Mucosa of gallbladder (tissue), 1 donor: Measurements from ENCODE around the gene GLI2. TPM values are rescaled to one million over a fixed set of nuclear protein-coding genes. Genes with fewer than 3 reads are reported as not detected.
A peak's percentile ranks its signal among the peaks of the same experiment; 100 is the strongest.

Experiments used
- DNase-seq: peaks from one replicate; pipeline ENCODE4 v3.0.0-alpha.2; 2020; ENCODE audit warnings: low spot score
- total RNA-seq: library from RNA; stranded (reverse); gene quantifications from one replicate; pipeline ENCODE4 v1.2.1, GENCODE V29; 2021
- donor health status: DM: no; HTN: no; CAD: no.

GLI2 gene
- total RNA-seq, 1 donor from 2014 or later: 9.2 TPM

DNA sequence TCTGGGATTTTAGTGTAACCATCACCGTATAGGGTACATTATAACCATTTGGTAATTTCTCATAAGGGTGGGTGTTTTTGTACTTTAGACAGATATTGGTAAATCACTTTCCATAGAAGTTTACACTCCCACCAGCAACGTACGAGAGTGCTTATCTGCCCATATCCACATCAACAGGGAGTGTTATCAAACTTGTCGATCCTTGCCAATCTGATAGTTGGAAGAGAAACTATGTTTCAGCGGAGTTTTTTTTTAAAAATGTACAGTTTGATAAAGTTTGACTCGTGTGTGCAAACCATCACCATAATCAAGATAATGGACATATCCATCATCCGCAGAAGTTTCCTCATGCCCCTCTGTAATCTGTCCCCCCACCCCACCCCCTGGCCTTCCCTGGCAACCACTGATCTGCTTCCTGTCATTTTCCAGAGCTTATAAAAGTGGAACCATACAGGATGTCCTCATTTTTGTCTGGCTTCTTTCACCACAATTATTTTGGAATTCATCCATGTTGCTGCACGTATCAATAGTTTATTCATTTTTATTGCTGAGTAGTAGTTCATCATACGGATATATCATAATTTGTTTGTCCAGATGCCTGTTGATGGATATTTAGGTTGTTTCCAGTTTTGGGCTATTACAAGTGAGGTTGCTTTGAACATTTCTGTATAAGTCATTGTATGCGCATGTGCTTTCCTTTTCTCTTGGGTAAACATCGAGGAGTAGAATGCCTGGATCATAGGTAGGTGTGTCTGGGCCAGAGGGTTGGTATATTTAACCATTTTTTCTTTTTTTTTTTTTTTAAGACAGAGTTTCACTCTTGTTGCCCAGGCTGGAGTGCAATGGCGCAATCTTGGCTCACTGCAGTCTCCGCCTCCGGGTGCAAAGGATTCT lies 18.6 kb downstream of the GLI2 start:
- DNase-seq: no peak

DNA sequence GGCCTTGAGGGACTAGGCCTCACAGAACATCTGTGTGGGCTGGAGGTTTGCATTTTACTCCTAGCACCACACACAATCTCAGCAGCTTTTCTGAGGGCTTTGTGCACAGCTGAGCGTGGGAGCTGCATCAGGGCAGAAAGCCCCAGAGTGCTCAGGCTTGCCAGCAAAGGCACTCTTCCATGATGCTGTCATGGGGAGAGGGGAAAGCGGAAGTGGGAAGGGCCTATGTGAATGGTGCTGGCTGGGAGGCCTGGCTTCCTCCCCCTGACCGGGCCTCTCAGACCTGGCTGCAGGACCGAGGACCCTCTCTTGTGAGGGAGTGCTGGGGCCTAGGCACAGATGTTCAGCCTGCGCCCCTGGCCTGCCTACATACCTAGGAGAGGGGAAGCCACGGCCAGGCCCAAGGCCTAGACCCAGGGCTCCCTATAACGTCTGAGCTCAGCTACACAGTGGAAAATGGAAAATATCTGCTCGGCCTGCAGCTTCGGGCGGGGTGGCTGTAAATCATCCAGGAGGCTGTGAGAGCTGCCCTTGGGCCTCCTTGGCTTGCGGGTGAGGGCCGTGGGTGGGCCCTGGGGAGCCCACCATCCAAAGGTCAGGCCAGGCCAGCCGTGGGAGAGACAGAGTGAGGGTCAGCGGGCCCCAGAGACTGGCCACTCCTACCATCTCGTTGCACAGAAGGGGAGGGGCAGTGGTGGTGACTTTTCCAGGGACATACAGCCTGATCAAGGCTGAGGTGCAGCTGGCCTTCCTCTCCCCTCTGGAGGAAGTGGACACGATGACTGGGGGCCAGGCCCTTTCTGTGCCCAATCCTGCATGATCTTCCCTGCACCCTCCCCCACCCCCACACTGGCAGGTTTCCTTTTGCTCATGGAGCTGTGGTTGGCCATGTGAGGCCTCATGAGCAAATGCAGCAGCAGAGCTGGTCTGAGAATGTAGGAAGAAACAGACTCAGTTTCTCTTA lies 22.8 kb downstream of the GLI2 start:
- DNase-seq: peak; percentile 37

DNA sequence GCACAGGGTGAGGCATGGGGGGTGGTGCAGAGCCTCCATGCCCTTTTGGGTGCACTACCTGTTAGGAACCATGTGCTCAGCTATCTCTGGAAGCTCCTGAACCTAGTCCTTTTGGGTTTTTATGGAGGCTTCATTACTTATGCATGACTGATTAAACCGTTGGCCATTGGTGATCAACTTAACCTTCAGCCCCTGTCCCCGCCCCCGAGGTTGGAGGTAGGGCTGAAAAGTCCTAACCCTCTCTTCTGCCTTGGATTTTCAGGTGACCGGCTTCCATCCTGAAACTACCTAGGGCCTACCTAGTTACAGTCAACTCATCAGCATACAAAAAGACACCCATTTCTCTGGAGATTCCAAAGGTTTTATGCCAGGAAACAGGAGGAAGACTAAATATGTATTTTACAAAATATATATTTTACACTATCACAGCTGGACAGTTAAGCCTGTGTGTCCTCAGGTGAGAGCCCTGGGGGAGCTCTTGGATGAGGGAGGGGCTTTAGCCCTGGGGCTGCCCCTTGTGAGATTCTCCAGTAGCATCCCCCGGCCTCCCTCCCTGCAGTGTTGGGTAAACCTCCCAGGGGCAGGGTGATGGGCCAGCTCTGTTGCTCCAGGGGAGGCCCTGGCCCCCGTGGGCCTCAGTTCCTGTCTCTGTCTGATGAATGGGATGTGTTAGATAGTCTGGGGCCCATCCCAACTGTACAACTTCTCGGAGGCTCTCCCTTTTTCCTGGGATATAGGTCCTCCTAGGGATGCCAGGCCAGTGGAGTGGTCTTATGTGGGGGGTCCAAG lies 24.1 kb downstream of the GLI2 start:
- no peak for DNase-seq

DNA sequence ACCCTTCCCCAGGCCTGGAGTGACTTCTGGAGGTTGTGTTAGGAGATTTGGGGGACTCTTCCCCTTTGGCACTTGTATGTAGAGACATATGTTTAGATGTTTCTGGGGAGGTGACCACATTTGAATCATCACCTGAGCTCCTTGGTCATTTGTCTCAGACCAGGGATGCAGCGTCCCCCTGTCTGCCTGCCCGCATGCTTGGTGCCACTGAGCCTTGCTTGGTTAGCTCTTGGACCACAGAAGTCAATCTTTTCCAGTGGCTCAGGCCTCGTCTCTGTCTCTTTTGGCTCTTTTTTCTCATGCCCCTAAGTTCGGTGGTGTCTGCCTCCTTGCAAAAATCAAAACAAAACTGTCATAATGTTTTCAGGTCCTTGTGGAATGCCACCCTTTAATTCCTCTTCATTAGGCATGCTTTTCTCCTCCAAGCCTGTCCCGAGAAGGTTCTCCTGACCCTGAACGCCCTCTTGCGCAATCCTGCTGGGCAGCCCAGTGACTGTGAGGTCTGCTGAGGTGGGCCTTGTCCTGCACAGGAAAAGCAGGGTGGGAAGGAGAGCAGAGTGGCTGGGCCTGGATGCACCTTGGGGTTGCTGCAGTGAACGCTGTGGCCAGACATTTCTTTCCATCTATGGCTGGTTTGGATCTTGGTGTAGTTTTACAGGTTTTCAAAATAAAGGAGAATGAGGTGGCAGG lies 24.9 kb downstream of the GLI2 start:
- DNase-seq: no peak

DNA sequence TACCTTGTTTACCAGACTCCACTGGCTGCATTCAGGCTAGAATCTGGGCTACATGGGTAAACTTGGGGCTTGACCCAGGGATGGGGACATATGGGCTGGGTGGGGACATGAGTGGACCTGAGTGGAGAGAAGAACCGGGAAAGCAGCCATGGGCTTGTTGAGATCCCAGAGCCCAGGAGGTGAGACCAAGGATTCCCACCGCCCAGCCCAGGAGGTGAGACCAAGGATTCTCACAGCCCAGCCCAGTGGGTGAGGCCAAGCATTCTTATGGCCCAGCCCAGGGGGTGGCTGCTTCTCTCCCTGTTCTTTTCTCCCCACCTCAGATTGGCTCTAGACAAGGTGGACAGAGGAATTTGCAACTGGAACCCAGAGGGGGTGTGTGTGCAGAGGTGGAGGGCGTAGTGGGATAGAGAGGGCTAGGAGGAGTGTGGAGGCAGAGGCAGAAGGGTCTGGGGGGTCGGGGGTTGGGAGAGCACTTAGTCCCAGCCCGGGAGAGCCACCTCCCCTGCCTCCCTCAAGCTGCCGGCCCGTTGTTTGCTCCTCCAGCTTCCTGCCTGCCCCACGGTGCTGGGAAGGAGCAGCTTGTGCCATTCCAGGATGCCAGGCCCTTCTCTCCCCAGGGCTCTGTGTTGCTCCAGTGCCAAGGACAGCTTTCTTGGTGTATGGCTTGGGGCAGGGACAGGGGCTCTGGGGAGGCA lies 25.6 kb downstream of the GLI2 start:
- DNase-seq: no peak

DNA sequence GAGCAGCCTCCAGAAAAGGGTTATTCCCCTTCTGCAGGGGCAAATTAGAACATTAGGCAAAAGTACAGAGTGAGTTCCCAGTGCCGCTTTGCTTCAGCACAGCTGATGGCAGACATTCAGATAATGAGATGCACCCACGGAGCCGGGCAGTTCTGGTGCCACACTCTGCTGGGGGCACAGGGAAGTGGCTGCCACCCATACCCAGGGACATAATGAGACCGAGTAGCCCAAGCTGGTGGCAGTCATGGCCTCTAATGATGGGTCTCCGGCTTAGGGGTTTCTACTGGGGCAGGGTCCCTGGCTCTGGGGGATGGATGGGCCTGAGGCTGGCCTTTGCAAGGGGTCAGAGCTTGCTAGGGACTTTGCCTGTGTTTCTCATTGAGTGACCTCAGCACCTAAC lies 26.2 kb downstream of the GLI2 start:
- no peak for DNase-seq

DNA sequence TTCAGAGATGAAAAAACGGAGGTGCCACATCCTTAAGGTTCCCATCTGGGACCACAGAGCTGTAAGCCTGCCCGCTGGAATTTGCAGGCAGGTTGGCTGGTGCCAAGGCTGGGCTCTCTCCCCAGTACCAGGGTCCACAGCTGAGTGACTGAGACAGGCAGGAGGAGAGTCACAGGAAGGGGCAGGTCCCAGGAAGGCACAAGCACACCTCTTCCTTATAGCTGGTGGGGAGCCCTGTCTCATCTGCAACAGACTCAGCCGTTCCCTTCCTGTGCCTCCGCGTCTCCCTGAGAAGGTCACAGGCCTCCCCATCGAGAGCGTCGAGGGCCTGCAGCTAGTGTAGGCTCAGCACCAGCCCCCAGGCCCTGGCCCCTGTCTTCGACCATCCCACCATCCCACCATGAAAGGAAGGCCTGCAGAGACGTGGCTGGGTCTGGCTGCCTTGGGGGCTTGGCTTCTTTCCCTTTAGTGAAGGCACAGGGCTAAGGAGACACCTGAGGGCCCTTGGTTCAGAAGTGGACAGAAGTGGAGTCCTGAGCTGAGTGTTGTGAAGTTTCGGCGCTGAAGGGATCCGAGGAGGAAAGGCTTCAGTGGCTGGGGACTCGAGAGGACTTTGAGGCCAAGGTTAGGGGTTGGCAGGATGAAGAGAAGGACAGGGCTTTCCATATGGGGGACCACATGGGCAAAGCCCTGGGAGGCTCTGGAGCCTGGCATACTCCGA lies 26.8 kb downstream of the GLI2 start:
- DNase-seq: no peak

DNA sequence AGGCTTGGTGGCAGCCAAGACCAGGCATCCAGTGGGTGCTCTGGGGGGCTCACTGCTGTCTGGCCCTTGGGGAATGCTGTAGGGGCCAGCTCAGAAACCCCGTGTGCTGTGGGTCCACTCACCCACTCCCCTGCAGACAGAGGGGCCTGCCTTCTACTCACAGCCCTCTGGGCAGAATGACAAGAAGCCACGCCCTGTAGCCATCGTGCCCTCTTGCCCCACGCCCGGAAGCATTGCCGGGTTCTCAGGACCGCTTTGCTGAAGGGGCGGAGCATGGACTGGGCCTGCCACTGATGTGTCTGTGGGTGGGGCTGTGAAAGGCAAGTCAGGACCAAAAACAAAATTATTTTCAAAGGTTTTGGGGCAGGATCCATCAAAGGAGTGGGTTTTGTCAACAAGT lies 27.8 kb downstream of the GLI2 start:
- DNase-seq: no peak

DNA sequence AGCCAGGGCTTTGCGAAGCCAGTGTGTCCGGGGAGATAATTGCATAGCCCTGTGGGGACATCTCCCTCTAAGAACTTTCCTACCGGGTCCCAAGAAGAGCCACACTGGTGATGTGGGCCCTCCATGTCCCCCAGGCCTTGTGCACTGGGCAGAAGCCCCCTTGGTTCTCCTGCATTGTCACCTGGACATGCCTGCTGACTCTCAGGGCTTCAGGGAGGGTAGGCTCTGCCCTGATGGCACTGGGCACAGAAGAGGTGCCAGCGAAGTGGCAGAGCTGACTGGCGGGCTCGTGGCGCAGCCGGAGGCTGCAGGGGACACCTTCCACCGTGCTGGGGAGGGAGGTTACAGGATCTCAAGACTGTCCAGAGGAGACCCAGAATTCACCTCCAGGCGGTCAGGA lies 28.3 kb downstream of the GLI2 start:
- no peak for DNase-seq

DNA sequence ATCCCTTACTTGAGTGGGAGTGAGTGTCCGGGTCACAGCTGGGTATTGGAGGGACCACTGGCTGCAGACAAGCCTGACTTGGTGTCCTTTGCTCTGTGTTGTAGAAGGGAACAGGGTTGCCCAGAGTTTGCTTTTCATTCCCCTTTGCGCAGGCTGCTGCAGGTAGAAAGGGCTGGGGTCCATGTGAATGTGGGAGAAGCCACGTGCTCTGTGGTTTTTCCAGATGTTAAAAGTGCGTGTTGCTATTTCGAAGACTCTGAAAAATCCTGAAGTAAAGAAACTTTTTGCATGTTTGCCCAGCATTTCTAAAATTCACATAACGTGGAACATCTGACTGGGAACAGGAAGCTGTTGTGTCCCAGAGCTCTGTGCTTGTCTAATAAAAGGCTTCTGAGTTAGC lies 28.8 kb downstream of the GLI2 start:
- DNase-seq: no peak

DNA sequence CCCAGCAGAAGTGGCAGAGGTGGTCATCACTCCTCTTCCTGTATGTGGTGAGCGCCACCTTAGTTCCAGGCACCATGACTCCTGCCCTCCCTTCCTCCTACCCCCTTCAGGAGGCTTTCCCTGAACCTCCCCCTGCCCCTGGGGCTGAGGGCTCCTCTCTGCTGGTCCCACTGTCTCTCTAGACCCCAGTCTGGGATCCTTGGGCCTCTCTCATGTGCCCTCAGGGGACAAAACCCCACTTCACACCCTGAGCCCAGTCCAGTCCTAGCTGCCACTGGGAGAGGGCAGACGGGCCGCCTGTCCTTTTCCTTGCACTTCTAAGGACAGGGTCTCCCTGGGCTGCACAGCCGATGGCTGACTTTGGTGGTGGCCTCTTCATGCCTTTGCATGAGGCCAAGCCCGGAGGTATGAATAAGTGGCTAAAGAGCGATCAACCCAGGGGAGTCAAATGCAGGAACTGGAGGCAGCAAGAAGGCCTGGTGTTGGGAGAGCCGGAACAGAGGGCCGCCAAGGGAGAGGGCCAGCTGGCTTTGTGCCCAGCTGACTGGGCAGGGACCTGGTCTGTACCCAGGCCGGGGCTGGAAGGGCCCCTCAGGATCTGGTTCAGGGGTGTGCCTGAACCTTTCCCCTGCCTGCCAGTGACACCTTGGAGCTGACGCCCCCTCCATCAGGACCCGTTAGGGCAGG lies 29.5 kb downstream of the GLI2 start:
- no peak for DNase-seq

DNA sequence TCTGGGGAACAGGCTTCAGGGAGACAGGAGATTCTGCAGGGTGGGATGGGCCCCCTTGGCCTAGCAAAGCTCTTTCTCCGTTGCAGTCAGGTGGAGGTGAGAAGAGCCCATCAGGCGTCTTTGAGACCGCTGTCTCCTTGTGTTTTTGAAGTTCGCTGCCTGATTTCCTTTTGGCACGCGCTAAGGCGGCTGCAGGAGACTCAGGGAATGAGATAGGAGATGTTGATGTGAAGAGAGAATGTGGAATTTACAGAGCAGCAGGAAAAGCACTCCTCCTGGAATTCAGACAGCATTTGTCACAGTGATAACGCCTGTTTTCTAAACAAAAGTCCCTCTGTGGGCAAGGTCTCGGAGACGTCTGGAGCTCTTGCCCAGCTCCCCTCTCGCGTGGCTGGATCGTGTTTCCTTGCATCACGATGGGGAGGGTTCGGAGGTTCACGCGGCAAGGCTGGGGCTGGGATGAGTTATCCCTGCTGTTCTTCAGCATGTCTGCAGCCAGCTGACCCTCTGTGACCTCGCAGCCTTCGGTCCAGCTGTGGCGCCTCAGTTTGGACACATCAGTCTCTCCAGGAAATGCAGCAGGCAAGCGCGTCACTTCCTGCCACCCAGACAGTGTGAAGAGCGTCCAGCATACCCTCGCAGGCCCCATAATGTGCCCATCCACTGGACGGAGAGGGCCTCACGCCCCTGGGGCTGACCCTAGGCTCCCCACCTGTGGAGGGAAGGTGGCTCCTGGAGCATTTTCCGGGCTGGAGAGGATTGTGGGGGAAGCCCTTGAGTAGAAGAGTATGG lies 30.2 kb downstream of the GLI2 start:
- peak; percentile 84 for DNase-seq

DNA sequence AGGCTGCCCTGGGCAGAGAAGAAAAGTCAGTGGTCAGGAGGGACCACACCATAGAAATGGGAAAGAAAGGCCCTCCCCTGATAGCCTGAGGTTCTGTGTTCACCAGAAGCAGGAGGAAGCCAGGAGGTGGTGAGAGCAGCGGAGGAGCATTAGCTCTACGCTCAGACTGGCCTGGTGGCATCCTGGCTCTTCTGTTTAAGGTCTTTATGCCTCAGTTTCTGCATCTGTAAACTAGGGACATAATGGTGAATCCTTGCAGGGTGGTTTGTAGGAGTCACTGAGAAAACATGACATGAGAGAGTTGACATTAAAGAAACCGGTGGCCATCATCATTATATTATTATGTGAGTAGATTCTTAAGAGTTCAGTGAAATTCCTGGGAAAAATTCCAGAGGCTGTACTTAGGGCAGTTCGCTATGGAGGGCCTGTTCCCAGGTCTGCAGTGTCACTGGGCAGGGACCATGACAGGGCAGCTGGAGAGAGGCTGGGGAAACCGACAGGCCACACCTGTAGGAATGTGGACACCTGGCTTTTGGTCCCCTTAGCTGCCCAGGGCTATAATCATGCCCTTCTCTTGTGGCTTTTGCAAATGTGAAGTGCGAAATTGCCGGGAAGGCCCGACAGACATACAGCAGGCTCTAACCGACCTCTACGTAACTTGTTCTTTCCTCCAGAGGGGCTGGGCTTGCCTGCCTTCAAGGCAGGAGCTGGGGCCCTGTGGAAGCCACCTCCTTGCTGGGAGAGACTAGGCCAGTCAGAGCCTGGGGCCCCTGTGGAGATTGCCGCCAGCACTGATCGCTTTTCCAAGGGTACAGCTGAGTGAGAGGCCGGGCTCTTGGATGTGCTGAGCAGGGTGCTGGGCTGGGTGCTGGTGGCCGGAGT lies 31.0 kb downstream of the GLI2 start:
- DNase-seq: no peak

DNA sequence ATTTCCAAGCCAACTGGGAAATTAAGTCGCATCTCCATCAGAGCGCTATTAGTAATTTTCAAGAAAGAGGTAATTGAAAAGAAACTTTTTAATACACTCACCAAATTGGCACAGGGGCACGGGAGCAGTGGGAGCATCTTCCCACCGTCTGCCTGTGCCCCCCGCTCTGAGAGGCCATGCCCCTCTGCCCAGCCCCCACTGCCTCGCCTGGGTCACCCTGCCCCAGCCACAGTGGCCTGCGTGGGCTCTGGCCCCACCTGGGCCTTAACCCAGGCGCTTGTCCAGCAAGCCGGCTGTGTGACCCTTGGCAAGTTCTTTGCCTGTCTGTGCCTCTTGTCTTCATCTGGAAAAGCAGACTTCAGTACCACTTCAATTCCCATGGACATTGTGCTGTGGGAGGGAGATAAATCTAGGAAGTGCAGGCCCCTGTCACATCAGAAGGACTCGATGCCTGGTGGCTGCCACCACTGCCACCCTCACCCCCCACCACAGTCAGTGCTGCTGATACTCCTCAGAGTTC lies 31.9 kb downstream of the GLI2 start:
- DNase-seq: no peak

DNA sequence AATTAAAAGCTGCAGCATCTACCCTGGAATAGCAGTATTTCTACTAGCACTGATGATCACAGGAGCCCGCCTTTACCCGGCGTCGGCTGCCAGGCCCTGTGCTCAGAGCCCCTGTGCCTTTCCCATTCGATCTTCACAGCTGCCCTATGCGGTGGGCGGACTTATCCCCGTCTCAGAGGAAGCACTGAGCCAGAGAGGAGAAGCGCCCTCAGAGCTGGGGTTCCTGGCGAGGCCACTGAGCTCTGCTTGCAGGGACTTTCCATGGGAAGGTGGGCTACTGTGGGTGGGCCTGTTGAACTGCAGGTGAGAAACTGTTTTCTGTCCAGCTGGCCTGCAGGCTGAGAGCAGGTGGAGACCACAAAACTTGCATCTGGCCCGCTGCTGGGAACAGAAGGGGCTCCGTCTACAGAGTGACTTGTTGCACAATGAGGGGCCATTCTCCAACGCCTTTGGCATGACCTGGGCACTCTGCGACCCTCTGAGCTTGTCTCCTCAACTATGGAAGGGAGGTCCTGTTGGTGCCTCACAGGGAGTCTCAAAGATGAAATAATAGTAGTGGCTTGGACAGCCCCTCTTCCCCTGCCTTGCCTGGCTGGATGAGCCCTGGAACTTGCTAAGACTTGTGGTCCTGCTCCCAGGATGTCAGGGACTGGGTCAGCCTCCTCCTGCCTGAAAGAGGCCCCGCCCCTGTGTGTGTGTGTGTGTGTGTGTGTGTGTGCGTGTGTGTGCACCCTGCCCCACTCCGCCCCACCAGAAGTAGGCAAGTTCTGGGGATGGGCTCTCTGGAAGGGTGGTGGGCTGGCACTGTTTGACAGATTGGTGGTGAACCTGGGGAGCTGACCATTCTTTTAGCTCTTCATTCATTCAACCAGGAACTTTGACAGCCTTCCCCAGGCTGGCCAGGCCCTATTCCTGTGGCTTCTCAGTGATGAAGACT lies 32.7 kb downstream of the GLI2 start:
- DNase-seq: no peak
